Epithelial cell of esophagus (primary cell): ENCODE measurements around the gene OR10P1.
"Not testable (repeated sequence)": the region's sequence is repeated elsewhere in the genome, so short reads cannot be mapped to it uniquely, and the experiment has no call there.

Experiments
- DNase-seq: peaks from one replicate; pipeline ENCODE4 v3.0.0; 2010; ENCODE audit warnings: low read depth
- H3K4me3 ChIP-seq: 2 replicates; pipeline ENCODE4 v1.5.1; 2011; ENCODE audit warnings: mild to moderate bottlenecking, low read length, control low read depth
- CTCF ChIP-seq: IDR thresholded peaks from 2 replicates; pipeline ENCODE4 v1.5.1; 2011; ENCODE audit warnings: low read depth, mild to moderate bottlenecking, low read length, control low read depth, inconsistent platforms; ENCODE audit not compliant: insufficient read depth; ENCODE audit errors: missing control alignments

The OR10P1 gene

GRCh38 chr12:55636853-55637252 lies at the start of gene OR10P1:
Gene OR10P1 (plus strand): TSS chr12:55636892. CDS start chr12:55636892, 0 bp downstream.
- TF ChIP-seq CTCF, result no peak
- no peak for DNase-seq

GRCh38 chr12:55590152-55590551 lies 46.5 kb upstream of the OR10P1 start:
- not testable (repeated sequence) for H3K4me3 ChIP-seq, DNase-seq

More at GRCh38 chr12:55636853-55637252, at the start of gene OR10P1:
- H3K4me3 ChIP-seq, result no peak within 1 kb of the TSS

GRCh38 chr12:55607821-55608594 lies 28.7 kb upstream of the OR10P1 start:
- DNase-seq, result peak; percentile 78
- no peak for TF ChIP-seq CTCF
- H3K4me3 ChIP-seq, result no peak overlapping the region

- TF ChIP-seq CTCF, result no peak
- no peak overlapping the region for H3K4me3 ChIP-seq
- no peak for DNase-seq
Observed at GRCh38 chr12:55610598-55610997, 26.1 kb upstream of the OR10P1 start.

- TF ChIP-seq CTCF, result no peak
- H3K4me3 ChIP-seq, result no peak overlapping the region
- DNase-seq, result no peak
Observed at GRCh38 chr12:55612646-55613045, 24.0 kb upstream of the OR10P1 start.

GRCh38 chr12:55614764-55615163 lies 21.9 kb upstream of the OR10P1 start:
- no peak for DNase-seq
- no peak for TF ChIP-seq CTCF
- no peak overlapping the region for H3K4me3 ChIP-seq

- peak; percentile 69 for TF ChIP-seq CTCF
- H3K4me3 ChIP-seq, result no peak overlapping the region
- DNase-seq, result peak; percentile 90
Observed at GRCh38 chr12:55619354-55620138, 17.1 kb upstream of the OR10P1 start.
